HL-60/S4 treated with retinoic acid at 250 ng/mL for 4 days and 3 days (cell line): Measurements from ENCODE around the gene ZNF804B.
"Not testable (repeated sequence)": the region's sequence is repeated elsewhere in the genome, so short reads cannot be mapped to it uniquely, and the experiment has no call there.

Experiments used
- in situ Hi-C: fragments of 300-500 bp; cut with MboI; formaldehyde crosslinking; loops from 2 replicates; pipeline ENCODE4 v1.7.0; 2022; ENCODE audit warnings: low sequenced_read_pairs

The ZNF804B gene

GRCh38 chr7:89073776-89074175 lies 314.3 kb downstream of the ZNF804B start:
- in situ Hi-C loops: no loop called here

DNA sequence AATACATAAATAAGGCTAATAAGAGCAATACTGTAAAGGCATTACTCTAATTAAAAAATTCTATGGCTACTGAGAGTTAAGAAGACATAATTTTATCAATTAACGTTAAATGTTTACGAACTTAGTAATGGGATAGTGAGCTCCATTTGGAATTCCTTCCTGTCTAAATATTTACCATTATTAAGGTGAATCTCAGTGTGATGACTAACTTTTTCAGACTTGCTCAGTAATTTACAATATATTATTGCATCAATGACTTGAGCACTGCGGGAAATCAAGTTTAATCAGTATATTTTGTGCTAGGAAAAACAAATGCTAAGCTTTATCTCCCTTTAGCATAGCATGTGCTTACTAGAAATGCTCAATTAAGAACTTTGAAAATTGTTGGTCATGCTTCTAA lies 318.5 kb downstream of the ZNF804B start:
- in situ Hi-C loops: no loop called here

- in situ Hi-C loops: no loop called here
Observed at GRCh38 chr7:89085580-89085979, 326.1 kb downstream of the ZNF804B start.

GRCh38 chr7:89091550-89091949 lies 332.1 kb downstream of the ZNF804B start:
- in situ Hi-C loops: no loop called here

GRCh38 chr7:89094269-89094668 lies 334.8 kb downstream of the ZNF804B start:
- in situ Hi-C loops: no loop called here

DNA sequence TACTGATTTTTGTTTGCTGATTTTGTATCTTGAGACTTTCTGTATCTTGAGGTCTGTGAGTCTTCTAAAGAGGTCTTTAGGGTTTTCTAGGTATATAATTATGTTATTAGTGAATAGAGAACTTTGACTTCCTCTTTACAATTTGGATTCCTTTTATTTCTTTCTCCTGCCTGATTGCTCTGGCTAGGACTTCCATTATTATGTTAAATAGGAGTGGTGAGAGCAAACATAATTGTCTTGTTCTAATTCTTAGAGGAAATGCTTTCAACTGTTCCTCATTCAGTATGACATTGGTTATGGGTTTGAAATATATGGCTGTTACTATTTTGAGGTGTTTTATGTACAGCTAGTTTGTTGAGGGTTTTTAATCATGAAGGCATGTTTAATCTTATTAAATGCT lies 344.1 kb downstream of the ZNF804B start:
- in situ Hi-C loops: no loop called here

DNA sequence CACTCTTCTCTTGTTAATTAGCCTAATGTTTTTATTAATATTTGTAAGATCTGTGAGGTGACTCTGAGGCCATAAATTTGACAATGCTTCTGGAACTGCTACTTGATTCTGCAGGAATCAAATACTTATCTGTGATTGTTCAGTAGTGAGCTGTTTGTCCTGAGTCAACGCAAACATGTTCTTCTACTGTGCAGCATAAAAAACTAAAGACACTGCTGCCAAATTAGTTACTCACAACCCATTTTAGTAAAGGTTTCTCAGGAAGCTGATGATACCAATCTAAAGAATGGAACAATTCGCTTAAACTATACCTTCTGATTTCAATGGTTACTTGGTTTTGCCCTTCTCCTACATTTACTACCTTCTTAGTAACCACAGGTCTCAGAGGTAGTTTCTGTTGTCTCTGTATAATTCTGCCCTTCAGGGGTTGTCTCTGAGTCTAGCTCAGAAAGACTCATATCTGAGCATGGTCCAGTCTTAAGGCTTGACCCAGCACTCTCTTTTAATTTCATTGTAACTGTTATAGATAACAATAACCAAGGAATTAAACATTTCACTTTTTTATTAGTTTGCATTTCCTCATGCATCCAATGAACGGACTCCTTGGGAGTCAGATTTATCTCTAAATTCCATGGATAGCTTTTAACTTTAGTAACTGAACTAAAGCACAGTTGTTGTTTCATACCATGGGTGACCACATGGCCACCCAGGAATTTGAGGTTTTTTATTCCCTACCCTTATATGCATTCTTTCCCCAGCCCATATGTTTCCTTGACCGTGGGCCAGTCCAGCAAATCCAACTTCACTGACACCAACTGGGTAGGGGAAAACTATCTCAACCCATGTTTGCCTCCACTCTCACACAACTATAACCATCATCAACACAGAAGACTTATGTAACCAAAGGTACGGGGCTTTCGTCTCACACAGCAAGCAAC lies 345.5 kb downstream of the ZNF804B start:
- in situ Hi-C loops: no loop called here

GRCh38 chr7:89123871-89124270 lies 364.4 kb downstream of the ZNF804B start:
- in situ Hi-C loops: no loop called here

GRCh38 chr7:89129600-89130375 lies 370.3 kb downstream of the ZNF804B start:
- in situ Hi-C loops: no loop called here

- in situ Hi-C loops: no loop called here
Observed at GRCh38 chr7:89133357-89133756, 373.9 kb downstream of the ZNF804B start.

GRCh38 chr7:89133819-89134218 lies 374.3 kb downstream of the ZNF804B start:
- in situ Hi-C loops: no loop called here

GRCh38 chr7:89145801-89146200 lies 386.3 kb downstream of the ZNF804B start:
- in situ Hi-C loops: no loop called here

DNA sequence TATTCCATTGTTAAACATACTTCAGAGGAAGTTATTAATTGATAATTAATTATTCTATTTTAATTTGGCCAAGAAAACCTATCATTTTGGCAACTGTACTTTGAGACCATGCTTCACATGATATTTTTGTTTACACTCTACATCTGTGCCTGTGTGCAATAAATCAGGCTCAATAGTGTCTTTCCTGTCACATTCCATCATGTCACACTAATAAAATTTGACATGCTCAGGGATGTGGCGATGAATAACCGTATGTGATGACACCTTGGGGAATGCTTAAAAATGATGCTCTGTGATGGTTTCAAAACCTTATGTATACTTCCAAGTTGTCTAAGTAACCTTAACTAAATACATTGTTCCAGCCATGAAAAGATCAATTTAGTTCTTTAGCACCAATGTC lies 400.6 kb downstream of the ZNF804B start:
- in situ Hi-C loops: no loop called here

GRCh38 chr7:89165421-89165820 lies 405.9 kb downstream of the ZNF804B start:
- in situ Hi-C loops: no loop called here

GRCh38 chr7:89170628-89171027 lies 411.1 kb downstream of the ZNF804B start:
- in situ Hi-C loops: no loop called here

DNA sequence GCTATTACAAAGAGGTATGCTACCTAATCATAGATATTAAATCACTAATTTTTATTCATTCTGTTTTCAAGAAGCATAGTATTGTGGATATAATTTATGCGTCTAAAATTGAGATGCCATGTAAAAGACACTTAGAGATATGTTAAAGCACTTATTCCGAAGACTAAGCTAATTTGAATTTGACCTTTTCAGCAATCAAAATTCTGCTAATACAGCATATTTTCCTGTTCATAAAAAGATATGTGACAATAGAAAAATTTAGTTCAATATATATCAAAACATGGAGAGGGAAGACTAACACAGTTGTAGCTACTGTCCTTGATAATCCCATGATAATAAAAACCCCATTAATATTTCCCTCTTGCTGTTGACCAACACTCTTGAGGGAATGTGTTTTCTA lies 422.6 kb downstream of the ZNF804B start:
- in situ Hi-C loops: no loop called here

DNA sequence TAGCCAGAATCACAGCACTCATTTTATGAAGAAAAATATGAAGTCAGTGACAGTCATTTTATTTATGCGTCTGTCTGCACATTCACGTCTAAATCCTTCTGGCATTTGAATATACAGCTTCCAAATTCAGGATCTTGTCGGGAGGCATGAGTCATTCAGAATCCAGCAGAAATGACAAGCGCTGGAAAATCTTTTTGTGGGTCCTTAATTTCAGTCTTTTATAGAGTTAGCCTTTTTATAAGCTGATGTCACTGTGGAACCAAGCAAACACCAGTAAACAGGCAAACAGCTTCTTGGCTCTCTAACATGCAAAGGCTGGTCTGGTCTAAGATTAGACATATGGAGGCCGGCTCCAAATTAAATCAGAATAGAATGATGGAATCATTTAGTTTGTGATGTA lies 424.2 kb downstream of the ZNF804B start:
- in situ Hi-C loops: no loop called here

DNA sequence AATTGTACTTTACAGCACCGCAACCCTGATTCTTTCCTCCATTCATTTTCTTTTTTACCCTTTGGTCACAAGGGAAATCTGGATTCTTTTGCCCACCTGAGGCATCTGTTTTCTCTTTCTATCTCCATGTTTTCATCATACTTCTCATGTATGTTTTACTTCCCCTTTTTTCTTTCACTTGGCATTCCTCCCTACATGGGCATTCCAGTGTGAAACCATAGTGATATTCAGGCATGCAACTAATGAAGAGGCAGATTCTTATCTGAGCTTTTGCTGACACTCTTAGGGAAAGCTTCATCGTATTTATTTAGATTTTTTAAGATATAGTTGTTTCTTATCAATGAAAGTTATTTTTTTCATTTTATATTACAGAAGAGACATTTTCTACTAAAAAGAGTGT lies 441.3 kb downstream of the ZNF804B start:
- in situ Hi-C loops: no loop called here

- in situ Hi-C loops: no loop called here
Observed at GRCh38 chr7:89223900-89224395, 464.4 kb downstream of the ZNF804B start.

- in situ Hi-C loops: not testable (repeated sequence)
Observed at GRCh38 chr7:89228688-89229171, 469.2 kb downstream of the ZNF804B start.

GRCh38 chr7:89238156-89238555 lies 478.7 kb downstream of the ZNF804B start:
- in situ Hi-C loops: no loop called here

- in situ Hi-C loops: no loop called here
Observed at GRCh38 chr7:89246196-89246595, 486.7 kb downstream of the ZNF804B start.
